ENCODE results near the gene USP9X. TPM values are rescaled to one million over a fixed set of nuclear protein-coding genes. Genes with fewer than 3 reads are reported as not detected.

USP9X gene
- total and polyA plus RNA-seq, 2 of the 8 experiments (the other 6 are each of a cell fraction or from before 2014, with no cell fraction given) = 79.2 to 300 TPM

DNA sequence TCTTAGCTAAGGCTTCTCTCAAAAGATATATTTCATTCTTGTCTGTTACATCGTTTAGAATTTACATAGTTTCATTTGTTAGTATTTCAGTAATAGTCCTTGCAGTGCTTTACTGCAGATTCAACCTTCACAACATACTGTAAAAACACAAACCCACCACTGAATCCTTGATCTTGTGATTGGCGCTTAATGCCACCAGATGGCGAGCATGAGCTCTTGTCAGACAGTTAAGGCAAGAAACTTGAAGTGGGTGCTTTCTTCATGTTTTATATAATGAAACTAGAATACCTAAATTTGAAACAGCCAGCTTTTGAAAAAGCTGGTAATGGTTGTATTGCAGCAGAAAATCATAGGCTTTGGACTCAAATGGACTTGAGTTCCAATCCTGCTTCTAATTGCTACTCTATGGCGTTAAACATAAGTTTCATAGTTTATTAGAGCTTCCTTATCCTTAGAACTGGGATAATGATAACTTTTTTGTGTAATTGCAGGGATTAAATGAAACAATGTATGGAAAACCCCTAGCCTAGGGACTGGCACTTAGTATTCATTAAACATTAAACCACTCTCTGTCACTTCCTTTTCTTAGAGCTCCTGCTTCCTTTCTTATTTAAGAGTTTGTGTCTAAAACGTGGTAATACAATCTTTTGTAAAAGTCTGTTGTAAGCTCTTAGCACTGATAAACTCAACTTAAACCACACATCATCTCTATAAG, 95.1 kb downstream of the USP9X start (continued):
- TF ChIP-seq CHD7 (IDR thresholded peaks at IDR 0.05; ENCODE audit: insufficient replicate concordance, low read length) = no peak
- TF ChIP-seq RAD21 (IDR thresholded peaks at IDR 0.05 in 1 of 2, conservative IDR thresholded peaks at IDR 0.05 in 1 of 2; ENCODE audit: low read depth in 2 of 2, low read length in 2 of 2) = peak; percentile 3 to 18; a peak in 1 of 4 replicates
- TF ChIP-seq, protein P1, sequence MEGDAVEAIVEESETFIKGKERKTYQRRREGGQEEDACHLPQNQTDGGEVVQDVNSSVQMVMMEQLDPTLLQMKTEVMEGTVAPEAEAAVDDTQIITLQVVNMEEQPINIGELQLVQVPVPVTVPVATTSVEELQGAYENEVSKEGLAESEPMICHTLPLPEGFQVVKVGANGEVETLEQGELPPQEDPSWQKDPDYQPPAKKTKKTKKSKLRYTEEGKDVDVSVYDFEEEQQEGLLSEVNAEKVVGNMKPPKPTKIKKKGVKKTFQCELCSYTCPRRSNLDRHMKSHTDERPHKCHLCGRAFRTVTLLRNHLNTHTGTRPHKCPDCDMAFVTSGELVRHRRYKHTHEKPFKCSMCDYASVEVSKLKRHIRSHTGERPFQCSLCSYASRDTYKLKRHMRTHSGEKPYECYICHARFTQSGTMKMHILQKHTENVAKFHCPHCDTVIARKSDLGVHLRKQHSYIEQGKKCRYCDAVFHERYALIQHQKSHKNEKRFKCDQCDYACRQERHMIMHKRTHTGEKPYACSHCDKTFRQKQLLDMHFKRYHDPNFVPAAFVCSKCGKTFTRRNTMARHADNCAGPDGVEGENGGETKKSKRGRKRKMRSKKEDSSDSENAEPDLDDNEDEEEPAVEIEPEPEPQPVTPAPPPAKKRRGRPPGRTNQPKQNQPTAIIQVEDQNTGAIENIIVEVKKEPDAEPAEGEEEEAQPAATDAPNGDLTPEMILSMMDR (IDR thresholded peaks at IDR 0.05; ENCODE audit: control extremely low read depth in 1 of 3, insufficient read depth in 1 of 3, low read depth in 1 of 3, low read length in 3 of 3) = peak in 2 of 3 experiments; percentile 38 to 48; a peak in 3 of 4 replicates

All from H1 (cell line).